ENCODE measurements around the gene ARHGEF40.

Gene ARHGEF40

GRCh38 chr14:21068521-21069387, 1.4 kb upstream of the ARHGEF40 start:
- no peaks in the 10 kb centered on the region for H3K36me3 ChIP-seq (ENCODE audit: control insufficient read depth, insufficient read depth, low read length)
- DNase-seq (ENCODE audit: extremely low read depth, insufficient read length), result no peak
- no peak overlapping the region for H3K4me3 ChIP-seq (replicated peaks; ENCODE audit: low read depth, low read length)
- peak; percentile 58 for TF ChIP-seq CTCF (IDR thresholded peaks at IDR 0.05; ENCODE audit: insufficient read depth, low read length, poor library complexity, severe bottlenecking)
- peaks cover 5% of the 10 kb centered on the region for H3K27me3 ChIP-seq (replicated peaks; ENCODE audit: control insufficient read depth, insufficient read depth, low read length)

DNA sequence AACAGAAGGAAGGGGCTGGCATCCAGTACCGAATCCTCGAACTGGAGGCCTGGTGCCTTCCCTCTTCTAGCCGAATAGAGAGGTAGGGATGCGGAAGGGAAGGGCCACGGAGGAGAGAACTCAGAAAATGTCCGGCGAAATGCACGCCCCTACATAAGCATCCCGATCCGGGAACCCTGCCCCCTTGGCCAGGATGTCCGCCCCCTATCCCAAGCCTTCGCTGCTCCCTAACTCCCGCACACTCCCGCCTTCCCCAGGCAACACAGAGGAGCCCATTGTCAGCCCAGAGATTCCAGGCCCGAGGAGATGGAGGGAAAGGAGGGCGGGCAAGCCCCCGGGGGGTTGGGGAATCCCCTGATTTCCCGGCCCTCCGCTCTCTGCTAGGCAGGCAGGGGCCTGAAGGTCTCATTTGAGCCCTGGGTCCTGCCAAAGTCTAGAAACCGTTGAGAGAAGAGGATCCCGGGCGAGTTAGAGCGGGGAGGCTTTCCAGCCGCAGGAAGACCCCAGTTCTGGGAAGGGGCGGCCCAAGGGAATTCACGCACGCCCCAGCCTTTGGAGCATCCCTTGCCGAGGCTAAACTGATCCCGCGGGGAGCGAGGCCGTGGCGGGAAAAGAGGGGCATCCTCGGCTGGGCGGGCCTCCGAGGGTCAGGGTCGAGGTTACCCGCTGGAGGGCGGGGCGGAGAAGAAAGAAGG, 569 bp upstream of the ARHGEF40 start:
- Histone ChIP-seq H3K4me3 (replicated peaks; ENCODE audit: low read depth, low read length) (peak overlapping the region; percentile 27; the same call in 1 of the 2 replicates), H3K36me3 (ENCODE audit: control insufficient read depth, insufficient read depth, low read length) (no peaks in the 10 kb centered on the region), H3K27me3 (replicated peaks; ENCODE audit: control insufficient read depth, insufficient read depth, low read length) (peaks cover 5% of the 10 kb centered on the region)
- TF ChIP-seq CTCF (IDR thresholded peaks at IDR 0.05; ENCODE audit: insufficient read depth, low read length, poor library complexity, severe bottlenecking), result peak; percentile 6
- DNase-seq (ENCODE audit: extremely low read depth, insufficient read length), result no peak

GRCh38 chr14:21070610-21071224, 613 bp downstream of the ARHGEF40 start:
- TF ChIP-seq CTCF (IDR thresholded peaks at IDR 0.05; ENCODE audit: insufficient read depth, low read length, poor library complexity, severe bottlenecking), result no peak
- Histone ChIP-seq H3K36me3 (ENCODE audit: control insufficient read depth, insufficient read depth, low read length) (no peaks in the 10 kb centered on the region), H3K27me3 (replicated peaks; ENCODE audit: control insufficient read depth, insufficient read depth, low read length) (peaks cover 5% of the 10 kb centered on the region), H3K4me3 (replicated peaks; ENCODE audit: low read depth, low read length) (peak overlapping the region; percentile 57)
- no peak for DNase-seq (ENCODE audit: extremely low read depth, insufficient read length)

DNA sequence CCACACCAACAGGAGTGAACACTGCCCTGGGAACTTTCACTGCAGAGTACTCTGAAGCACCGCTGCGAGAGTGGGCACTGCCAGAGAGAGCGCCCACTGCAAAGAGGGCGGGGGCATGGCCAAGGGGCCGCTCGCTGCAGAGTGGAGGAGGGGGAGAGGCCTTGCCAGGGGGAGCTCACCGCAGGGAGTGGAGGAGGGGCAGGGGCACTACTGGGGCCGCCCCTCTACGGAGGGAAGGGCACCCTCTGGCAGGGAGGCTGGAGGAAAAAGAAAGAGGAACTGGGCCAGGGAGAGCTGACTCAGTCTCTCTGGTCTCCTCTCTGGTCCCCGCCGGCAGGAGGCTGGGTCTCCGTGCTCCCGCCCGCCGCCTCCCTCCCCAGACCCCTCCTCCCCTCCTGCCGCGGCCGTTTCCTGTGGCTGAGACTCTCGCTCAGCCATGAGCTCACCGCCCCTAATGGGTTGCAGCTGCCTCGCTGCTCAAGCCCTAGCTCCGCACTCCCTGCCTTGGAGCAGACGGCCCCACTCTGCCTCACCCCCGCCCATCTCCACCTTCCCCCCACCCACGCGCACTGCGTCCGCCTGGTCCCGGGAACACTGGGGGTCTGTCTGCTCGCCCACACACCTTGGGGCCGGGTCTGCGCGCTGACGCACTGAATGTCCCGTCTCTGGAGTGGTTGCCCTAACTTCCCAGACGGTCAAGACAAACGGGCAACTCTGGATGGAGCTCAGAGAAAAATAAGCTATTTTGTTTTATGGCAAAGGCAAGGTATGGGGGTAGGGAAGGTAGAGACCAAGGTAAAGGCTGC, 1.3 kb downstream of the ARHGEF40 start:
- Histone ChIP-seq H3K36me3 (ENCODE audit: control insufficient read depth, insufficient read depth, low read length) (no peaks in the 10 kb centered on the region), H3K27me3 (replicated peaks; ENCODE audit: control insufficient read depth, insufficient read depth, low read length) (peaks cover 5% of the 10 kb centered on the region), H3K4me3 (replicated peaks; ENCODE audit: low read depth, low read length) (peak overlapping the region; percentile 39)
- peak; percentile 84 for DNase-seq (ENCODE audit: extremely low read depth, insufficient read length)
- TF ChIP-seq CTCF (IDR thresholded peaks at IDR 0.05; ENCODE audit: insufficient read depth, low read length, poor library complexity, severe bottlenecking), result no peak

GRCh38 chr14:21072031-21072473, 1.9 kb downstream of the ARHGEF40 start:
- no peak for TF ChIP-seq CTCF (IDR thresholded peaks at IDR 0.05; ENCODE audit: insufficient read depth, low read length, poor library complexity, severe bottlenecking)
- Histone ChIP-seq H3K4me3 (replicated peaks; ENCODE audit: low read depth, low read length) (peak overlapping the region; percentile 39; the same call in 1 of the 2 replicates), H3K36me3 (ENCODE audit: control insufficient read depth, insufficient read depth, low read length) (no peaks in the 10 kb centered on the region), H3K27me3 (replicated peaks; ENCODE audit: control insufficient read depth, insufficient read depth, low read length) (peaks cover 5% of the 10 kb centered on the region)
- DNase-seq (ENCODE audit: extremely low read depth, insufficient read length), result no peak
